H9 (cell line): ENCODE results near the gene MRAP2. TPM values are rescaled to one million over a fixed set of nuclear protein-coding genes. Genes with fewer than 3 reads are reported as not detected.

Source experiments
- DNase-seq: peaks from one replicate; pipeline ENCODE4 v3.0.0-alpha.2; 2017
- H2AFZ ChIP-seq: one replicate; pipeline ENCODE4 v1.6.1; 2013; ENCODE audit warnings: mild to moderate bottlenecking, low read length, control low read depth, moderate library complexity
- H2AK5ac ChIP-seq: 2 replicates; pipeline ENCODE4 v1.6.1; 2013; ENCODE audit warnings: low read length, control low read depth, mixed read lengths; ENCODE audit not compliant: insufficient read length
- H2BK120ac ChIP-seq: one replicate; pipeline ENCODE4 v1.6.1; 2013; ENCODE audit warnings: low read depth, mild to moderate bottlenecking, low read length, control low read depth, inconsistent platforms; ENCODE audit not compliant: poor library complexity, severe bottlenecking
- H2BK12ac ChIP-seq: 2 replicates; pipeline ENCODE4 v1.6.1; 2013; ENCODE audit warnings: low read length, control low read depth, mixed read lengths, low read depth; ENCODE audit not compliant: insufficient read length
- H2BK15ac ChIP-seq: 2 replicates; pipeline ENCODE4 v1.6.1; 2013; ENCODE audit warnings: low read depth, low read length, control low read depth
- H2BK20ac ChIP-seq: one replicate; pipeline ENCODE4 v1.6.1; 2013; ENCODE audit warnings: low read depth, mild to moderate bottlenecking, low read length, control low read depth, inconsistent platforms; ENCODE audit not compliant: poor library complexity, severe bottlenecking
- H2BK5ac ChIP-seq: 2 replicates; pipeline ENCODE4 v1.6.1; 2013; ENCODE audit warnings: low read length, control low read depth, mixed read lengths; ENCODE audit not compliant: insufficient read length
- H3K14ac ChIP-seq: 2 replicates; pipeline ENCODE4 v1.6.1; 2013; ENCODE audit warnings: low read length, control low read depth; ENCODE audit not compliant: insufficient read depth
- H3K18ac ChIP-seq: 2 replicates; pipeline ENCODE4 v1.6.1; 2013; ENCODE audit warnings: low read depth, mild to moderate bottlenecking, mixed read lengths, low read length, control low read depth; ENCODE audit not compliant: insufficient read length
- H3K23ac ChIP-seq: 2 replicates; pipeline ENCODE4 v1.6.1; 2013; ENCODE audit warnings: low read length, control low read depth, mixed read lengths, low read depth; ENCODE audit not compliant: insufficient read length
- H3K23me2 ChIP-seq: 2 replicates; pipeline ENCODE4 v1.6.1; 2013; ENCODE audit warnings: low read depth, mild to moderate bottlenecking, mixed read lengths, low read length, control low read depth; ENCODE audit not compliant: insufficient read length, poor library complexity, severe bottlenecking
- H3K27ac ChIP-seq: 2 replicates; pipeline ENCODE4 v1.5.1; 2013; ENCODE audit warnings: low read length, control low read depth, mixed read lengths, low read depth; ENCODE audit not compliant: insufficient read length
- H3K27me3 ChIP-seq: 2 replicates; pipeline ENCODE4 v1.6.1; 2013; ENCODE audit warnings: low read length, control low read depth, inconsistent platforms; ENCODE audit not compliant: insufficient read depth
- H3K4ac ChIP-seq: 2 replicates; pipeline ENCODE4 v1.6.1; 2013; ENCODE audit warnings: low read depth, mild to moderate bottlenecking, control low read depth, inconsistent platforms, low read length, moderate library complexity
- H3K4me1 ChIP-seq: 2 replicates; pipeline ENCODE4 v1.6.1; 2013; ENCODE audit warnings: low read length, control low read depth, inconsistent platforms; ENCODE audit not compliant: insufficient read depth
- H3K4me2 ChIP-seq: 2 replicates; pipeline ENCODE4 v1.6.1; 2013; ENCODE audit warnings: low read length, control low read depth, mixed read lengths; ENCODE audit not compliant: insufficient read length, insufficient read depth
- H3K56ac ChIP-seq: 2 replicates; pipeline ENCODE4 v1.6.1; 2013; ENCODE audit warnings: low read depth, mild to moderate bottlenecking, mixed read lengths, low read length, control low read depth; ENCODE audit not compliant: insufficient read length
- H3K79me1 ChIP-seq: 2 replicates; pipeline ENCODE4 v1.6.1; 2013; ENCODE audit warnings: low read depth, mild to moderate bottlenecking, moderate library complexity, low read length, control low read depth, inconsistent platforms; ENCODE audit not compliant: insufficient read depth, poor library complexity, severe bottlenecking
- H3K79me2 ChIP-seq: 2 replicates; pipeline ENCODE4 v1.6.1; 2013; ENCODE audit warnings: low read length, control low read depth, inconsistent platforms; ENCODE audit not compliant: insufficient read depth
- H3K9ac ChIP-seq: 2 replicates; pipeline ENCODE4 v1.6.1; 2013; ENCODE audit warnings: low read length, control low read depth, mixed read lengths; ENCODE audit not compliant: insufficient read length; ENCODE audit errors: extremely low read depth
- H3K9me3 ChIP-seq: one replicate; pipeline ENCODE4 v1.6.1; 2013; ENCODE audit warnings: low read depth, low read length, inconsistent platforms; ENCODE audit not compliant: control insufficient read depth
- H3T11ph ChIP-seq: one replicate; pipeline ENCODE4 v1.6.1; 2013; ENCODE audit warnings: mild to moderate bottlenecking, low read length, control low read depth, inconsistent platforms
- H4K20me1 ChIP-seq: one replicate; pipeline ENCODE4 v1.6.1; 2013; ENCODE audit not compliant: control insufficient read depth, insufficient read length, insufficient read depth
- H4K5ac ChIP-seq: 2 replicates; pipeline ENCODE4 v1.6.1; 2013; ENCODE audit warnings: low read depth, mild to moderate bottlenecking, mixed read lengths, low read length, control low read depth; ENCODE audit not compliant: insufficient read length
- H4K8ac ChIP-seq: replicated peaks from 2 replicates; pipeline ENCODE4 v1.6.1; 2013; ENCODE audit warnings: low read length, control low read depth, mixed read lengths, low read depth; ENCODE audit not compliant: insufficient read length
- H4K91ac ChIP-seq: 2 replicates; pipeline ENCODE4 v1.6.1; 2013; ENCODE audit warnings: low read depth, mild to moderate bottlenecking, moderate library complexity, mixed read lengths, low read length, control low read depth; ENCODE audit not compliant: insufficient read length
- H3K27ac Mint-ChIP-seq, 3 experiments: 2 replicates in 2 of 3; 3 replicates in 1 of 3; pipeline ENCODE4 v1.8.0; 2020 to 2021; ENCODE audit warnings: mixed read lengths in 3 of 3, mild to moderate bottlenecking in 1 of 3, moderate library complexity in 1 of 3
- H3K27me3 Mint-ChIP-seq: 2 replicates; pipeline ENCODE4 v1.8.0; 2021; ENCODE audit warnings: low read depth, mild to moderate bottlenecking, moderate library complexity, mixed read lengths
- H3K36me3 Mint-ChIP-seq, 3 experiments: 2 replicates in 2 of 3; 3 replicates in 1 of 3; pipeline ENCODE4 v1.8.0; 2020 to 2021; ENCODE audit warnings: low read depth in 3 of 3, mixed read lengths in 3 of 3; ENCODE audit not compliant: insufficient read depth in 1 of 3
- H3K4me1 Mint-ChIP-seq, 2 experiments: 2 replicates each; pipeline ENCODE4 v1.8.0; 2020; ENCODE audit warnings: mixed read lengths in 2 of 2
- H3K4me3 Mint-ChIP-seq, 2 experiments: 2 replicates in 1 of 2; 3 replicates in 1 of 2; pipeline ENCODE4 v1.8.0; 2020 to 2021; ENCODE audit warnings: mild to moderate bottlenecking in 2 of 2, mixed read lengths in 2 of 2, moderate library complexity in 1 of 2
- H3K9me3 Mint-ChIP-seq, 2 experiments: 2 replicates in 1 of 2; 3 replicates in 1 of 2; pipeline ENCODE4 v1.8.0; 2020; ENCODE audit warnings: mild to moderate bottlenecking in 2 of 2, mixed read lengths in 2 of 2, moderate library complexity in 1 of 2
- WGBS: extraction: QIAGEN DNeasy Blood & Tissue Kit; methylation state at CpG from one replicate; pipeline ENCODE4 v1.1.7; 2013; ENCODE audit warnings: missing lambda C conversion rate, low lambda C conversion rate, mixed read lengths; ENCODE audit not compliant: insufficient read length; ENCODE audit errors: extremely low coverage; 5-methylcytosine and 5-hydroxymethylcytosine counted together
- total RNA-seq: library from RNA; stranded (reverse); gene quantifications from 2 replicates; pipeline ENCODE4 v1.2.1, GENCODE V29; 2021
- TF ChIP-seq, protein P1 (sequence below): fragments of 200-600 bp; sonication (generic); conservative IDR thresholded peaks from 3 replicates; pipeline ENCODE4 v1.8.0; 2021; ENCODE audit warnings: antibody characterized with exemption, mild to moderate bottlenecking

MRAP2 gene
- total RNA-seq, 1 experiment from 2014 or later, result 8.0 TPM

DNA sequence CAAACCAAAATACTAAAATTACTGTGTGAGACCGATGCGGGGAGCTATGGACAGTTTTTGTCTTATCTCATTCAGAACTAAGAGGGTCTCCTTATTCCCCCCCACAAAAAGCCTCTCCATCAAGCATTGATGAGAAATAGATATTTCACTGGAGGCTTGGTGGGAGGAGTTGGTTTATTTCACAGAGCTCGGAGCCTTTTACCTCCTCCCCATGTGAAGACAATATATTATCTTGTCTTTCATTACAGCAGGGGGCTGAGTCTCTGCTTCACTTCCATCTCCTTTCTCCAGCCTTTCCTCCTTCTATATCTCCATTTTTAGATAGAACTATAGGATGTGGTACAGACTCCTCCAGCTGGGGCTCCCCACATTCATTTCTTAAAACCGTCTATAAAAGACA is 29.9 kb upstream of the MRAP2 start:
- H3K18ac ChIP-seq, result no peak overlapping the region
- no peak overlapping the region for H3K27ac Mint-ChIP-seq
- no peak overlapping the region for H2BK12ac ChIP-seq
- H3K56ac ChIP-seq, result no peak overlapping the region
- no peaks in the 10 kb centered on the region; the same call in 1 of the 2 replicates for H3K4me1 ChIP-seq
- H3K9ac ChIP-seq, result no peak overlapping the region
- H2BK120ac ChIP-seq, result no peak overlapping the region
- H3K9me3 Mint-ChIP-seq, result no peaks in the 10 kb centered on the region
- no CpG with 5 or more reads among the region's 4 CpGs for WGBS
- TF ChIP-seq, protein P1, sequence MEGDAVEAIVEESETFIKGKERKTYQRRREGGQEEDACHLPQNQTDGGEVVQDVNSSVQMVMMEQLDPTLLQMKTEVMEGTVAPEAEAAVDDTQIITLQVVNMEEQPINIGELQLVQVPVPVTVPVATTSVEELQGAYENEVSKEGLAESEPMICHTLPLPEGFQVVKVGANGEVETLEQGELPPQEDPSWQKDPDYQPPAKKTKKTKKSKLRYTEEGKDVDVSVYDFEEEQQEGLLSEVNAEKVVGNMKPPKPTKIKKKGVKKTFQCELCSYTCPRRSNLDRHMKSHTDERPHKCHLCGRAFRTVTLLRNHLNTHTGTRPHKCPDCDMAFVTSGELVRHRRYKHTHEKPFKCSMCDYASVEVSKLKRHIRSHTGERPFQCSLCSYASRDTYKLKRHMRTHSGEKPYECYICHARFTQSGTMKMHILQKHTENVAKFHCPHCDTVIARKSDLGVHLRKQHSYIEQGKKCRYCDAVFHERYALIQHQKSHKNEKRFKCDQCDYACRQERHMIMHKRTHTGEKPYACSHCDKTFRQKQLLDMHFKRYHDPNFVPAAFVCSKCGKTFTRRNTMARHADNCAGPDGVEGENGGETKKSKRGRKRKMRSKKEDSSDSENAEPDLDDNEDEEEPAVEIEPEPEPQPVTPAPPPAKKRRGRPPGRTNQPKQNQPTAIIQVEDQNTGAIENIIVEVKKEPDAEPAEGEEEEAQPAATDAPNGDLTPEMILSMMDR, result no peak
- H3K9me3 ChIP-seq, result no peaks in the 10 kb centered on the region
- no peak overlapping the region for H4K5ac ChIP-seq
- no peaks in the 10 kb centered on the region for H4K20me1 ChIP-seq
- H3K4me3 Mint-ChIP-seq, result no peak overlapping the region
- no peaks in the 10 kb centered on the region for H3K23me2 ChIP-seq
- H2BK5ac ChIP-seq, result no peak overlapping the region
- H3K4ac ChIP-seq, result no peak overlapping the region
- no peaks in the 10 kb centered on the region for H3K79me1 ChIP-seq
- H2AK5ac ChIP-seq, result no peak overlapping the region
- H3K14ac ChIP-seq, result no peak overlapping the region
- no peaks in the 10 kb centered on the region for H3K27me3 ChIP-seq
- H3K4me1 Mint-ChIP-seq, result peaks cover 21 to 26% of the 10 kb centered on the region in 2 experiments
- no peak overlapping the region for H2AFZ ChIP-seq
- no peak overlapping the region for H2BK15ac ChIP-seq
- no peaks in the 10 kb centered on the region for H3K36me3 Mint-ChIP-seq
- DNase-seq, result no peak
- no peak overlapping the region for H3K4me2 ChIP-seq
- no peaks in the 10 kb centered on the region for H3K79me2 ChIP-seq
- no peak overlapping the region for H4K8ac ChIP-seq
- no peak overlapping the region for H4K91ac ChIP-seq
- no peak overlapping the region for H3T11ph ChIP-seq
- H2BK20ac ChIP-seq, result no peak overlapping the region
- no peak overlapping the region for H3K23ac ChIP-seq
- no peaks in the 10 kb centered on the region; the same call in 1 of the 2 replicates for H3K27me3 Mint-ChIP-seq
- H3K27ac ChIP-seq, result no peak overlapping the region
